CD4-positive, alpha-beta T cell (primary cell): ENCODE results near the gene CPSF4. TPM values are rescaled to one million over a fixed set of nuclear protein-coding genes. Genes with fewer than 3 reads are reported as not detected.
A peak's percentile ranks its signal among the peaks of the same experiment; 100 is the strongest.
"Not testable (repeated sequence)": the region's sequence is repeated elsewhere in the genome, so short reads cannot be mapped to it uniquely, and the experiment has no call there.

Experiments used
- ATAC-seq: fragments of 200-7000 bp; cut with Tn5 transposase; one replicate; pipeline ENCODE4 v1.10.0; 2022; ENCODE audit warnings: mild to moderate bottlenecking; ENCODE audit not compliant: poor library complexity
- CTCF ChIA-PET: fragments of 350-600 bp; sonication (Branson Sonifier 250); formaldehyde crosslinking; loops from one replicate; lab custom pipeline; 2021; ENCODE audit warnings: antibody characterized with exemption, inconsistent platforms; lab: Charles Lee
- POLR2A ChIA-PET: fragments of 350-600 bp; sonication (Branson Sonifier 250); formaldehyde crosslinking; loops from one replicate; lab custom pipeline; 2021; ENCODE audit warnings: antibody characterized with exemption, inconsistent platforms; lab: Charles Lee
- DNase-seq, 14 experiments: peaks; one replicate each; pipeline ENCODE4 v3.0.0-alpha.2; 2013 to 2020; ENCODE audit warnings: mixed read lengths in 2 of 14
- H3K27ac ChIP-seq, 2 donors: one replicate each; pipeline versions ENCODE4 v1.5.1 to v1.7.0; 2013; ENCODE audit warnings: low read length in 2 of 2, low read depth in 1 of 2, mild to moderate bottlenecking in 1 of 2
- H3K27me3 ChIP-seq, 2 experiments: 1 replicate in 1 of 2; 2 replicates in 1 of 2; pipeline versions ENCODE4 v1.6.1 to v1.7.0; 2013; ENCODE audit warnings: low read length in 2 of 2, control low read depth in 1 of 2, mild to moderate bottlenecking in 1 of 2, moderate library complexity in 1 of 2; ENCODE audit not compliant: insufficient read depth in 2 of 2, control insufficient read depth in 1 of 2
- H3K36me3 ChIP-seq: one replicate; pipeline ENCODE4 v1.6.1; 2013; ENCODE audit warnings: low read length, control low read depth; ENCODE audit not compliant: insufficient read depth
- H3K4me1 ChIP-seq: one replicate; pipeline ENCODE4 v1.6.1; 2013; ENCODE audit warnings: low read length, control low read depth; ENCODE audit not compliant: insufficient read depth
- H3K4me3 ChIP-seq: one replicate; pipeline ENCODE4 v1.5.1; 2013; ENCODE audit warnings: mild to moderate bottlenecking, low read length, moderate library complexity
- H3K9me3 ChIP-seq, 2 experiments: 1 replicate in 1 of 2; 2 replicates in 1 of 2; pipeline versions ENCODE4 v1.6.1 to v1.7.0; 2013; ENCODE audit warnings: low read length in 2 of 2, mild to moderate bottlenecking in 2 of 2, control low read depth in 1 of 2, moderate library complexity in 1 of 2; ENCODE audit not compliant: control insufficient read depth in 1 of 2, insufficient read depth in 1 of 2
- H3K27ac Mint-ChIP-seq: one replicate; pipeline ENCODE4 v1.8.0; 2020; ENCODE audit warnings: mixed read lengths
- H3K27me3 Mint-ChIP-seq: one replicate; pipeline ENCODE4 v1.8.0; 2021; ENCODE audit warnings: mixed read lengths
- H3K36me3 Mint-ChIP-seq: one replicate; pipeline ENCODE4 v1.8.0; 2021; ENCODE audit warnings: low read depth, mixed read lengths
- H3K4me1 Mint-ChIP-seq: one replicate; pipeline ENCODE4 v1.8.0; 2021; ENCODE audit warnings: low read depth, mixed read lengths
- H3K4me3 Mint-ChIP-seq: one replicate; pipeline ENCODE4 v1.8.0; 2020; ENCODE audit warnings: mild to moderate bottlenecking, mixed read lengths
- H3K9me3 Mint-ChIP-seq: one replicate; pipeline ENCODE4 v1.8.0; 2020; ENCODE audit warnings: mixed read lengths
- intact Hi-C, 2 experiments: fragments of 100-400 bp; cut with DNase I in 1 of 2; cut with micrococcal nuclease in 1 of 2; formaldehyde crosslinking; loops; one replicate each; pipeline versions ENCODE4 v1.15.1 to v1.9.0; 2023 to 2025; cut with DNase I, micrococcal nuclease
- total RNA-seq, 174 experiments: library from RNA in 2 of 174; stranded (reverse) in 2 of 174; gene quantifications; one replicate each; pipeline ENCODE4 v1.2.3 and lab custom pipeline; 2021 to 2026
- TF ChIP-seq, protein P1 (sequence below): fragments of 200-600 bp; IDR thresholded peaks from one replicate; pipeline ENCODE4 v1.8.0; 2022; ENCODE audit warnings: antibody characterized with exemption, mild to moderate bottlenecking

The CPSF4 gene
- total RNA-seq, 2 experiments from 2014 or later = 28.1 to 31.7 TPM

DNA sequence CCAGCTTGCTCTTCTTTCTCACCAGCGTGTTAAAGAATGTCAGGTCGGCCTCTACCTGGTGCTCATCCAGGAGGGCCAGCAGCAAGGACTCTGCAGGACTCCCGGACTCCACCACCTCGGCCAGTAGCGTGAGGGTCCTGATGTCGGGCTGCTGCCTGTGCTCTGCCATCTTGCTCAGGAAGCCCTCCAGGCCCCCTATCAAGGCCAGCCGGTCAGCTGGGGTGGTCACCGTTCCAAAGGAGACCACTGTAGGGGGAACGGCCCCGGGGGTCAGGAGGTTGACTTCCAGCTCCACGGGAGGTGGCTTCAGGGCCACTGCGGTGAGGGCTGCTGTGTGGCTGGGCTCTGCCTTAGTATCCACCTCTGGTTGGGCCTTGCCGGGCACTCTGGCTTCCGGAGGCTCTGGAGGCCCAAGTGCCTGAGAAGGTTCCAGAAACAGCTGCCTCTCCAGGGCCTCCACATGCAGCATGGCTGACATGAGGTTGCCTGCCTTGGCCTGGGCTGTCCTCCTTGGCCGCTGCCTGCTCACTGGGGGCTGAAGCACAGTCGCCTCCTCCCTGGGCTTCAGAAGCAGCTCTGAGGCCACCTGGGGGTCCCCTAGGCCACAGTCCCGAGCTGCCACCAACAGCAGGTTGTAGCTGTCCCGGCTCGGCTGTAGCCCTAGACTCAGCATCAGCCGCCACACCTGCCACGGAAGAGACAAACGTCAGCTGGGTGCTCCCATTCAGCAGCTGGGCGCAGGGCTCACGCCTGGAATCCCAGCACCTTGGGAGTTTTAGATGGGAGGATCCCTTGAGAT lies 13.6 kb upstream of the CPSF4 start:
- DNase-seq (no peak), ATAC-seq (no peak)
- no peak overlapping the region for H3K27ac Mint-ChIP-seq
- no peak overlapping the region for H3K4me3 Mint-ChIP-seq
- peaks cover 68% of the 10 kb centered on the region for H3K36me3 Mint-ChIP-seq
- Histone ChIP-seq H3K4me1 (peaks cover 8% of the 10 kb centered on the region), H3K27me3 (no peaks in the 10 kb centered on the region), H3K4me3 (no peak overlapping the region), H3K27ac (no peak overlapping the region), H3K9me3 (no peaks in the 10 kb centered on the region), H3K36me3 (peaks cover 50% of the 10 kb centered on the region)
- H3K9me3 Mint-ChIP-seq = no peaks in the 10 kb centered on the region
- TF ChIP-seq, protein P1, sequence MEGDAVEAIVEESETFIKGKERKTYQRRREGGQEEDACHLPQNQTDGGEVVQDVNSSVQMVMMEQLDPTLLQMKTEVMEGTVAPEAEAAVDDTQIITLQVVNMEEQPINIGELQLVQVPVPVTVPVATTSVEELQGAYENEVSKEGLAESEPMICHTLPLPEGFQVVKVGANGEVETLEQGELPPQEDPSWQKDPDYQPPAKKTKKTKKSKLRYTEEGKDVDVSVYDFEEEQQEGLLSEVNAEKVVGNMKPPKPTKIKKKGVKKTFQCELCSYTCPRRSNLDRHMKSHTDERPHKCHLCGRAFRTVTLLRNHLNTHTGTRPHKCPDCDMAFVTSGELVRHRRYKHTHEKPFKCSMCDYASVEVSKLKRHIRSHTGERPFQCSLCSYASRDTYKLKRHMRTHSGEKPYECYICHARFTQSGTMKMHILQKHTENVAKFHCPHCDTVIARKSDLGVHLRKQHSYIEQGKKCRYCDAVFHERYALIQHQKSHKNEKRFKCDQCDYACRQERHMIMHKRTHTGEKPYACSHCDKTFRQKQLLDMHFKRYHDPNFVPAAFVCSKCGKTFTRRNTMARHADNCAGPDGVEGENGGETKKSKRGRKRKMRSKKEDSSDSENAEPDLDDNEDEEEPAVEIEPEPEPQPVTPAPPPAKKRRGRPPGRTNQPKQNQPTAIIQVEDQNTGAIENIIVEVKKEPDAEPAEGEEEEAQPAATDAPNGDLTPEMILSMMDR = no peak
- intact Hi-C loops = no loop called here
- POLR2A ChIA-PET = no interaction called here
- CTCF ChIA-PET = no interaction called here
- H3K27me3 Mint-ChIP-seq = no peaks in the 10 kb centered on the region
- peaks cover 7% of the 10 kb centered on the region for H3K4me1 Mint-ChIP-seq

DNA sequence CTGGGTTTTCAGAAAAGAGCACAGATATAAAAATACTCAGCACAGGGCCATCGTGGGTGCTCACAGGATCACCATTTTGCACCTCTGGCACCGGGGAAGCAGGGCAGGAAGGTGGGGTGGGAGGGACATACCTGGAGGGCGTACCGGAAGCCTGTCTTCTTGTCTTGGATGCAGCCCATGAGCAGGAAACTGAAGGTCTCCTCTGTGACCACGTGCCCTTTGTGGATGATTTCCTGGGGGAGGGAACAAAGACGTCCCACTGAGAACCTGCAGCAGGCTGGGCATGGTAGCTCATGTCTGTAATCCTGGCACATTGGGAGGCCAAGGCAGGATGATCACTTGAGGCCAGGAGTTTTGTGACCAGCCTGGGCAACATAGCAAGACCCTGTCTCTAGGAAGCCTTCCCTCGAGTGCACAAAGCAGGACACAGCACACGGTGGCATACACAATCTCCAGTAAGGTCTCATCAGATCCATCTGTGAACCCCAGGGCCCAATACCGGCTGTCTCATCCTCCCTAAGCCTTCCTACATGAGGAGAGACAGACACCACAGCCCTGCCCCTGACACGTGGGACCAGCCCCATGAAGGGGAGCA lies 9.7 kb upstream of the CPSF4 start:
- Histone ChIP-seq H3K4me3 (no peak overlapping the region), H3K36me3 (peaks cover 42% of the 10 kb centered on the region), H3K9me3 (no peaks in the 10 kb centered on the region), H3K4me1 (peaks cover 8% of the 10 kb centered on the region), H3K27ac (no peak overlapping the region), H3K27me3 (no peaks in the 10 kb centered on the region)
- TF ChIP-seq, protein P1 = no peak
- ChIA-PET POLR2A (no interaction called here), CTCF (no interaction called here)
- Mint-ChIP-seq H3K27ac (no peak overlapping the region), H3K4me3 (no peak overlapping the region), H3K9me3 (no peaks in the 10 kb centered on the region), H3K27me3 (no peaks in the 10 kb centered on the region), H3K4me1 (peaks cover 7% of the 10 kb centered on the region), H3K36me3 (peaks cover 56% of the 10 kb centered on the region)
- DNase-seq (peak in 6 of 14 experiments; percentile 15 to 50 (median 26)), ATAC-seq (peak; percentile 87)
- intact Hi-C loops = no loop called here

DNA sequence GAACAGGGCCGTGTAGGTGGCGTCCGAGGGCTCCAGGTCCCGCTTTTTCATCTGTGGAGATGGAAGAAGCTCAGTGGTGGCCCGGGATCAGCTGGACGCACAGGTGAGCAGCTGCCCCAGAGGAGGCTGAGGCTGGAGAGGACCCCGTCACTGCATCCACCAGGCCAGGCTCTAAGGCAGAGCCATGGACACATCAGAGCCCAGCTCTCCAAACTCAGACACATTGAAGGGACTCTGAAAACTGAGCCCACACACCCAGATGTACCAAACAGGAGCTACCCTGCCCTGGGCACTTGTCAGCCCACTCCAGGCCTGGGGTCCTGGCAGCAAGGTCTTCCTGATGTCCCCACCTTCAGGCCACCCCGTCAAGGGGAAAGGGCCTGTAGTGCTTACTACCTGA lies 9.0 kb upstream of the CPSF4 start:
- DNase-seq = no peak
- H3K4me1 ChIP-seq = peaks cover 8% of the 10 kb centered on the region
- no peaks in the 10 kb centered on the region for H3K9me3 Mint-ChIP-seq
- H3K36me3 ChIP-seq = peaks cover 39% of the 10 kb centered on the region
- H3K27ac Mint-ChIP-seq = no peak overlapping the region
- TF ChIP-seq, protein P1 = no peak
- POLR2A ChIA-PET = no interaction called here
- CTCF ChIA-PET = no interaction called here
- no peak overlapping the region for H3K4me3 Mint-ChIP-seq
- no peak overlapping the region for H3K4me3 ChIP-seq
- no peak overlapping the region for H3K27ac ChIP-seq
- ATAC-seq = no peak
- H3K9me3 ChIP-seq = no peaks in the 10 kb centered on the region
- intact Hi-C loops = loop anchor here in 1 of 2 experiments (10.0 kb wide), 1 partner anchor 555 kb away; no protein-coding TSS in a partner anchor
- no peaks in the 10 kb centered on the region for H3K27me3 Mint-ChIP-seq
- peaks cover 51% of the 10 kb centered on the region for H3K36me3 Mint-ChIP-seq
- H3K27me3 ChIP-seq = no peaks in the 10 kb centered on the region
- peaks cover 7% of the 10 kb centered on the region for H3K4me1 Mint-ChIP-seq

DNA sequence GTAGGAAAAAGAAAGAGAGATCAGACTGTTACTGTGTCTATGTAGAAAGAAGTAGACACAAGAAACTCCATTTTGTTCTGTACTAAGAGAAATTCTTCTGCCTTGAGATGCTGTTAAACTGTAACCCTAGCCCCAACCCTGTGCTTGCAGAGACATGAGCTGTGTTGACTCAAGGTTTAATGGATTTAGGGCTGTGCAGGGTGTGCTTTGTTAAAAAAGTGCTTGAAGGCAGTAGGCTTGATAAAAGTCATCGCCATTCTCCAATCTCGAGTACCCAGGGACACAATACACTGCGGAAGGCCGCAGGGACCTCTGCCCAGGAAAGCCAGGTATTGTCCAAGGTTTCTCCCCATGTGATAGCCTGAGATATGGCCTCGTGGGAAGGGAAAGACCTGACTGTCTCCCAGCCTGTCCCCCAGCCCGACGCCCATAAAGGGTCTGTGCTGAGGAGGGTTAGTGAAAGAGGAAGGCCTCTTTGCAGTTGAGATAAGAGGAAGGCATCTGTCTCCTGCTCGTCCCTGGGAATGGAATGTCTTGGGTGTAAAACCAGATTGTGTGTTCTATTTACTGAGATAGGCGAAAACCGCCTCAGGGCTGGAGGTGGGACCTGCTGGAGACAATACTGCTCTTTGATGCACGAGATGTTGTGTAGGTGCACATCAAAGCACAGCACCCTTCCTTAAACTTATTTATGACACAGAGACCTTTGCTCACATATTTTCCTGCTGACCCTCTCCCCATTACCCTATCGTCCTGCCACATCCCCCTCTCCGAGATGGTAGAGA lies 6.8 kb upstream of the CPSF4 start:
- H3K4me1 ChIP-seq, H3K4me1 Mint-ChIP-seq, H3K27me3 ChIP-seq, H3K9me3 Mint-ChIP-seq, H3K27ac Mint-ChIP-seq, H3K27me3 Mint-ChIP-seq, H3K4me3 Mint-ChIP-seq, H3K4me3 ChIP-seq, H3K9me3 ChIP-seq, CTCF ChIA-PET, H3K27ac ChIP-seq, POLR2A ChIA-PET, DNase-seq, ATAC-seq: not testable (repeated sequence)
- intact Hi-C loops = loop anchor here in 1 of 2 experiments (10.0 kb wide), 1 partner anchor 553 kb away; no protein-coding TSS in a partner anchor
- H3K36me3 Mint-ChIP-seq = peaks cover 42% of the 10 kb centered on the region
- peaks cover 32% of the 10 kb centered on the region for H3K36me3 ChIP-seq
